ENCODE results near the gene NRG3.

Gene NRG3

GRCh38 chr10:81885491-81885890 is 10.5 kb downstream of the NRG3 start:
- no peak for DNase-seq

DNA sequence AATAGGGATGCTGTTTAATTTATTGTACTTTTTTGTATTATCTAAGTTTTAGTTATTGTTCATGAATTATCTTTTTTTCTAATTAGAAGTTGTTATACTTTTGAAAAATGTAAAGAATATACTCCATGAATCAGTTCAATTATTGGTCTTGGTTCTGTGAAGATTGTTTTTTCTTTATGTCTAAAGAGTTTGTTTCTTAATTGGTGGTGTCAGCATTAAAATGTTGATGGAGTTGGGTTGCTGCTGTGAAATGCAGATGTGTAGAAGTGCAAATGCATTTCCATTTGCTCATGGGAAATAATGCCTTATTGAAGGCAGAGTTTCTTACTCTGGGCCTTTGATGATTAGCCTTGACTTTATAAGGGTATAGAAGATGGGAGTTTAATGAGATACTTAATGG is 11.9 kb downstream of the NRG3 start:
- DNase-seq: no peak

DNA sequence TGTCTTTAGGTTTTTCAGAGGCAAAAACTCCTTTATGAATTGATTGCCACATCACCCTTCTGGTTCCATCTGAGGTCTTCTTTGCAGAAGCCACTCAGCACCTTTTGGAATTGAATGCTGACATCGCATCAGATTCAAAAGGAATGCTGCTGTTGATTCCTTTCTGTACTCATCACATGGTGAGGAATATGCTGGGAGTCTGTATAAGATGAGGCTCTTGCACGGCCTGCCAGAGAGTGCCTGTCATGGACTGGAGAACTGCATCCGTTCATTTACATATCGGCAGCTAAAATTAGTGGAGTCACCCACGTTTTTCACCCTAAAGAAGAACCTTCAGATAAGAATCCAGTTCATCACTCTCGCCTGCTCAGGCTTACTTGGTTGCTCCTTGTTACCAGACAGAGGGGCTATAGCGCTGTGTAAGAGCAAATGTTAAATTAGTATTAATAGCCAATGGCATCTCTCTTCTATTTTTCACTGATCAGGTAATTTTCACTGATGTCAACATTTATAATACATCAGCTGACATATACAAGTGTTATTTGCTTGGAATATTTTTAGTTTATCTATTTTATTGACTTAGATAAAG is 14.3 kb downstream of the NRG3 start:
- DNase-seq: no peak

- no peak for DNase-seq
Observed at GRCh38 chr10:81894616-81895015, 19.6 kb downstream of the NRG3 start.

GRCh38 chr10:81898518-81898917 is 23.5 kb downstream of the NRG3 start:
- no peak for DNase-seq

DNA sequence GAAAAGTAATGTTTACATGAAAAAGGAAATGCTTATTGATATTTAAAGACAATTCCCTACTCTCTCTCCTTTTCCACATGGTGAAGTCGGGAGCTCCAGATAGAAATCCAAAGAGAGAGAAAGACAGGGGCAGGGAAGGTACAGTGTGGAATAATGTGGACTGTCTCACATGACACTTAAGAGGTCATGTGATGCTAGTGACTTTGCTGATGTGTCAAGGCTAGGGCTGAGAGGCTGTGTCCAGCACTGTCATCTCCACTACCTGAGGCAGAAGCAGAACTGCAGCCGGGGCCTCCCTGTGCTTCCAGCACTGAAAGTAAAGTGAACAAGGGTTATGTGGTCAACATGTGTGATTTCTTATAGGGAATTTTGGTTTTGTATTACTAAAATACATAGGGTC is 26.0 kb downstream of the NRG3 start:
- DNase-seq: no peak

DNA sequence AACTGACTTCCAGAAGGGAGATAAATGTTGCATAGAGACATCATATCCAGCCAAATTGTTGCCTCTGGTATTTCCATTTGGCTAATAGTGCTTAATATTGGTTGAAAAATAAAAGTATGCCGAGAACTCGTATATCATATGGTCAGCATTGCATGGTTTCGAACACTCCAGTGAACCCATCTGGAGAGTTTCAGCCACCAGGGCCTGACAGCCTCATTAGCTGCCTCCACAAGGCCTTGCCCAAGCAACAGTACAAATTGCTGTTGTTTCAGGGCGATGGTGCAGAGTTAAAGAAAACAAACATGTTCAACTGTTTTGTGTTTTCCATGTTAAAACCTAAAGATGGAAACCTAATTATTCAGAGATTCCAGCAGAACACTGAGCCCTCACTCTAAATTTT is 28.5 kb downstream of the NRG3 start:
- DNase-seq: no peak

- DNase-seq: no peak
Observed at GRCh38 chr10:81905161-81905560, 30.2 kb downstream of the NRG3 start.

- DNase-seq: no peak
Observed at GRCh38 chr10:81909453-81909852, 34.5 kb downstream of the NRG3 start.

GRCh38 chr10:81911328-81911727 is 36.3 kb downstream of the NRG3 start:
- no peak for DNase-seq

DNA sequence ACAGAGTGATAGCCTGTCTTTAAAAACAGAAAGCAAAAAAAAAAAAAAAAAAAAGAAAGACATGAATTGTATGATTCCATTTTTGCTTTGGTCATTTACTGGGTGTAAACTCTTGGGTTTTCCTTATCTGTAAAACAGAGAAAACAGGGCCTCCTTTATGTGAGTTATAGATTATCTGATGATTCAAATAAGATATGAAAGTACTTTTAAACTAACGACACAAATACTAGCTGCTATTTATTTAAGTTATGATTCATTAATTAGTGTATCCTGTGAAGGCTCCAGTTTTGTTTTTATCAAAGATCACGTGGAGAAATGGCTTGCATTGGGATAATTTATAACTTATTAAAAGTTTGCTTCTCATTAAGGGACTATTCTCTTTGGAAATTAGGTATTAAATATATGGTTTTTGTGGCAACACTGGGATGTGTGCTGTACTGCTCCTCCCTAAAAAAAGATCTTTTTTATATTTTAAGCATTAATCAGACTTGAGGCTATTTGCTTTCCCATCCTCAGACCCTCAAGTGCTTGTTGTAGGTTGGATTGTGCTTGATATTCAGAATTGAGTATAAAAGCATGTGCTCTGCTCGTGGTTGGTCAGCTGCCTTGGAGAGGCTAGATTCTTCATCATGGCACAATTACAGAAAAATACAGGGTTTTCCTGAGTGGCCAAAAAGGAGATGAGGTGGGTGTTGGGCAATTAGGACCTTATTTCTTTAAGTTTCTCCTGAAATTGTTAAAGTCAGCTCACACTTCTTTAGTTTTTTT is 39.9 kb downstream of the NRG3 start:
- DNase-seq: no peak

DNA sequence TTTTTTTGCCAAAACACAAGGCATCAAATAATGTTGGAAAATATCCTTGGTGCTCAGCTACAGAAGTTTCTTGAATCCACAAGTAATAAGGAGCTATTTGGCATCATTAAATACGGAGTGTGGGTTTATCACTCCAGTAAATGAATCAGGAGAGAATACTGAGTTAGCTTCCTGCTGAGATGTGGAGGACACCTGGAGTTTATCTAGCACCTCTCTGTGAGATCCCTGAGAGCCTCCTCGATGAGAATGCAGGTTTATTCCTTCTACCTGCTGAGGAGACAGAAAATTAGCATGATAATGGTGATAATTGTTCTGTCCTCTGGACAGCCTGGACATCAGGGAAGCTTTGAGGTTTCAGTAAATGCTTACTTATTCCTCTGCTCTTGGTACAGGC is 40.5 kb downstream of the NRG3 start:
- DNase-seq: no peak

GRCh38 chr10:81917666-81918065 is 42.7 kb downstream of the NRG3 start:
- DNase-seq: no peak

- DNase-seq: no peak
Observed at GRCh38 chr10:81918766-81919165, 43.8 kb downstream of the NRG3 start.

GRCh38 chr10:81920213-81920829 is 45.3 kb downstream of the NRG3 start:
- no peak for DNase-seq

DNA sequence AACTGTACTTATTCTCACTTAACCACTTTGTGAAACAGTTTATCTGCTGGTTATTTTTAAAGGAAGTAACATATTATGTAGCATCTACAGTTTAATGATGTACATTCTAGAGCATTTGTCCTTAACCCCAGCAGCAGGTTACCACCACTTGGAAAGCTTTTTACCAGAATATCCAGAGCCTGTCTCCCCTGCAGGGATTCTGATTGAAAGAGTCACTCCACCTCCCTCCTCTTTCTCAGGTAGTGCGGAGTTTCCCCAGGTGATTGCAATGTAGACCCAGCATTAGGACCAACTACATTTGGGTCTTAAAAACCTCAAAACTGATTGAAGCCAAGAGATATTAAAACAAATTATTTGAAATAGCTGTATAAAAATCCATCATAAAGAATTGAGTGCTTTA is 53.1 kb downstream of the NRG3 start:
- DNase-seq: no peak

- DNase-seq: no peak
Observed at GRCh38 chr10:81943583-81943982, 68.6 kb downstream of the NRG3 start.

GRCh38 chr10:81944609-81945008 is 69.6 kb downstream of the NRG3 start:
- no peak for DNase-seq

DNA sequence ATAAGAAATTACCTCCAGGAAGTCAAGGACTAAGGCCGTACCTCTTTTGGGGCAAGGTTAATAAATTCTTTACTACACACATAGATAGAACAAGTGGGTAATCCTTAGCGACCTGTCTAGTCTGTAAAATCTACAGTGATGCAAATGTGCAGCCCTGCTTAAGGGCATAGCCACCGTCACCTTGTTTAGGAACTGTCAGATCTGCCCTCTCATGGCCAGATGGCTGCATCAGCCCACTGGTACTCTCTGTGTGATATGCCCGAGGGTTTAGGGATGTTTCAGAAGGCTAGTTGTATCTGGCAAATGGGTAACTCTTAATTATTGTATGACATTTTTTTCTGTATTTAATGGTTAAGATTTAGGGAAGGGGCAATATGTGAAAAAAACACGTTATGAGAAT is 74.3 kb downstream of the NRG3 start:
- no peak for DNase-seq

DNA sequence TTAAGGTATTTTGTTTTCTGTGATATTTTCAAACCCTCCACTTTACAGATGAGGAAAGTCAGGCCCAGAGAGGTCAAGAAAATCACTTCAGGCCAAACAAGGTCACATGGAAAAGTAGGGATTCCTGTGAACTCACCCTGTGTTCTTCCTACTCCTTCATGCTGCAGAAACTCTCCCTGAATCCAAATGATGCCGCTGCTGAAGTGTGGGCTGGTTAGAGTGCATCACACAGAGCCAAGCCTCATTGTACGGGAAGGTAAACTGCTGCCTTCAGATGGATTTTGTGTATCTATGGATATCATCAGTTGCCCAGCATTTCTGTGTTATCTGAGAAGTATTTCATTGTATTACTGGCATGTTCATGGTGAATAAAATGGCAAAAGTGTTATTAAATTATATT is 75.4 kb downstream of the NRG3 start:
- no peak for DNase-seq

DNA sequence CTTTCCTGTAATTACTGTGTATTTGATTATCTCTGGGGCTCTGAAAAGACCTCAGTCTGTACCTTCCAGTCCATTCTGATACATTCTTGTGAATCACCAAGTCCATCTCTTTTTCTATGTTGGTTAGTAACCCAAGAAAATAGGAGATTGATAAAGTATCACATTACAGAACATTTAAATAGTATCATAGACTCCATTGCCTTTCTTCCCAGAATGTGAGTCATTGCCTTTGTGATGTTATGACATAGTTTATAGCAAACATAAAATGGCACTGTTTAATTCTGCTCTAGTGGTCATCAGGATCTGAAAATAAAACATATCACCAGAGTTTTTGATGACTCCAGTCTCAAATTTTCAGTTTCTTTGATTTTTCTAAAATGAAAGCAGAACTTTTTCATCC is 78.4 kb downstream of the NRG3 start:
- no peak for DNase-seq

DNA sequence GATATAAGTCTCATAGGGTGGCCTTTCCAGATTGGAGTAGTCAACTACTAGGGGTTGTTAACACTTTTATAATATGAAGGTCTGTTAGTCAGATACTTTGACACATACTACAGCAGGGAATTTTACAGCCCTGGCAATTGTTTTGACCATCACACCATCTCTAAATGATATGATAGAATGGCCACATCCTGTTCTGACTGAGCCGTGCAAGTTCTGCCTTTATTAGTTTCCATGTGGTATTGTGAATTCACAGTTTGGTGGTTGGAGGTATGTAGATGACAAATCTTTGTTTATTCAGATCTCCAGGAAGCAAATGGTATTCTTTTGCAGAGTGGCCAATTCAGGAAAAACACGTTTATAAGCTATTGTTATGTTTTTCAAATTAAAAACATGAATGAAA is 83.0 kb downstream of the NRG3 start:
- DNase-seq: no peak

DNA sequence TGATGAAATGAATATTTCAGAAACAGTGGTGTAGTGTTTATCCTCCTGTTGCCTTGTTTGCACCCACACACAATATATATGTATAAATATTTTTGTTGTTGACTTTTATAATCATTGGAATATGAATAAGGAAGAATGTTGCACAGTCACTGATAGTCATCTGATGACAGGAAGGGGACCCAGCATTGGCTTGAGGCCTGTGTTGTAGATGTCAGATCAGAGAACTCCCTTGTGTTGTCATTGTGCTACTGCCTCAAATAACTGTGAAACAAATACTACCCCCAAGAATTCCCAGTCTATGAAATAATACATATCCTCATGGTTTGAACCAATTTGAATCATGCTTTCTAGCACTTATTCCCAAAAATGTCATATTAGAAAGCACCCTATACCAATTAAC is 84.0 kb downstream of the NRG3 start:
- no peak for DNase-seq

- no peak for DNase-seq
Observed at GRCh38 chr10:81961451-81962184, 86.6 kb downstream of the NRG3 start.
